ENCODE measurements around the gene FKBP4. TPM values are rescaled to one million over a fixed set of nuclear protein-coding genes. Genes with fewer than 3 reads are reported as not detected.

Gene FKBP4
- total and polyA plus RNA-seq, 2 of the 13 experiments (the other 11 are each of a cell fraction or from before 2014, with no cell fraction given): 25.7 to 66.1 TPM

DNA sequence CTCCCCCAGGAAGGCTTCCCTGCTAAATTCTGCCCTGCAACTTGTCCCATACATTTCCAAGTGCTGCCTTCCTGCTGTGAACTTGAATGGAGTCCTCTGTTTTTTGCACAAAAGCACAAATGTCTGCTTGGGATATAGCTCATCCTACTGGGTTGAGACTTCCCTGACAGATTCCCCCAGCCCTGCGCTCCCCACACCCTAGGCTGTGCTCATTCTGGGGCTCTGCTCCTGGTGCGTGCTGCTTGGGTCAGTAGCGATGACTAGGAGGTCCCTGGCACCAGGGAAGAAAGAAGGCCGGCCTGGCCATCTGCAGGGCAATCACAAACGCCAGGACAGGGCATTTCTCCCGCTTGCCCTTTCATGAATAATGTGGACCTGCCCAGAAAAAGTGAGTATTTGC is 29.2 kb upstream of the FKBP4 start:
- ChIA-PET CTCF (ENCODE audit: low intra/inter-chr PET ratio, low total read pairs) (no interaction called here), POLR2A (no interaction called here)
- FAIRE-seq: no peak
- no peak overlapping the region for H3K9ac ChIP-seq (ENCODE audit: insufficient read depth, low read depth, low read length)
- no peak overlapping the region for H2AFZ ChIP-seq (ENCODE audit: low read length)
- H3K4me2 ChIP-seq (ENCODE audit: low read depth, low read length): no peak overlapping the region
- DNase-seq (ENCODE audit: low spot score): no peak
- H3K27me3 ChIP-seq (ENCODE audit: control insufficient read depth in 1 of 2, insufficient read depth in 2 of 2, low read length in 2 of 2): peaks cover 3 to 17% of the 10 kb centered on the region in 2 experiments; a peak in 4 of 5 replicates
- no TSS peak for BruUV-seq (replicated peaks)
- WGBS (ENCODE audit: low lambda C conversion rate): 8% methylated on average over 6 of the region's 6 CpGs
- no peaks in the 10 kb centered on the region for H3K36me3 ChIP-seq (replicated peaks in 1 of 2; ENCODE audit: control insufficient read depth in 1 of 2, insufficient read depth in 2 of 2, low read length in 2 of 2)
- H3K27ac ChIP-seq (ENCODE audit: extremely low read length, insufficient read depth, low read length): no peak overlapping the region
- no peak overlapping the region for H3K4me3 ChIP-seq (replicated peaks in 1 of 3; ENCODE audit: insufficient read depth in 1 of 3, low read depth in 2 of 3, low read length in 3 of 3)
- H3K4me1 ChIP-seq (ENCODE audit: insufficient read depth, low read length): no peaks in the 10 kb centered on the region
- H3K9me3 ChIP-seq (ENCODE audit: low read length): no peaks in the 10 kb centered on the region
- in situ Hi-C loops (cut with HindIII; ENCODE audit: extremely low pct_ligation_motif_present, low pct_unique_long_range_greater_than_20kb) (no loop called here), intact Hi-C loops (cut with micrococcal nuclease; ENCODE audit: unreplicated experiment) (no loop called here)
- no peak for ATAC-seq
- no peak for TF ChIP-seq ZNF451 (CRISPR knock-in tag; IDR thresholded peaks at IDR 0.05)
- TF ChIP-seq ZFX (CRISPR knock-in tag; IDR thresholded peaks at IDR 0.05; ENCODE audit: low read depth): no peak
- no peak for TF ChIP-seq ATF7 (IDR thresholded peaks at IDR 0.05)
- TF ChIP-seq ATF7 (CRISPR knock-in tag; IDR thresholded peaks at IDR 0.05): no peak
- no peak for TF ChIP-seq MIER3 (CRISPR knock-in tag; IDR thresholded peaks at IDR 0.05; ENCODE audit: borderline replicate concordance)
- no peak for TF ChIP-seq ZFP36L2 (CRISPR knock-in tag; IDR thresholded peaks at IDR 0.05)
- TF ChIP-seq, protein P1, sequence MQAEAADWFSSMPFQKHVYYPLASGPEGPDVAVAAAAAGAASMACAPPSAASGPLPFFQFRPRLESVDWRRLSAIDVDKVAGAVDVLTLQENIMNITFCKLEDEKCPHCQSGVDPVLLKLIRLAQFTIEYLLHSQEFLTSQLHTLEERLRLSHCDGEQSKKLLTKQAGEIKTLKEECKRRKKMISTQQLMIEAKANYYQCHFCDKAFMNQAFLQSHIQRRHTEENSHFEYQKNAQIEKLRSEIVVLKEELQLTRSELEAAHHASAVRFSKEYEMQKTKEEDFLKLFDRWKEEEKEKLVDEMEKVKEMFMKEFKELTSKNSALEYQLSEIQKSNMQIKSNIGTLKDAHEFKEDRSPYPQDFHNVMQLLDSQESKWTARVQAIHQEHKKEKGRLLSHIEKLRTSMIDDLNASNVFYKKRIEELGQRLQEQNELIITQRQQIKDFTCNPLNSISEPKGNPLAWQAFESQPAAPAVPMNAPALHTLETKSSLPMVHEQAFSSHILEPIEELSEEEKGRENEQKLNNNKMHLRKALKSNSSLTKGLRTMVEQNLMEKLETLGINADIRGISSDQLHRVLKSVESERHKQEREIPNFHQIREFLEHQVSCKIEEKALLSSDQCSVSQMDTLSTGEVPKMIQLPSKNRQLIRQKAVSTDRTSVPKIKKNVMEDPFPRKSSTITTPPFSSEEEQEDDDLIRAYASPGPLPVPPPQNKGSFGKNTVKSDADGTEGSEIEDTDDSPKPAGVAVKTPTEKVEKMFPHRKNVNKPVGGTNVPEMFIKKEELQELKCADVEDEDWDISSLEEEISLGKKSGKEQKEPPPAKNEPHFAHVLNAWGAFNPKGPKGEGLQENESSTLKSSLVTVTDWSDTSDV (CRISPR knock-in tag; IDR thresholded peaks at IDR 0.05): no peak
- no peak for TF ChIP-seq REXO4 (CRISPR knock-in tag; IDR thresholded peaks at IDR 0.05; ENCODE audit: borderline replicate concordance)
- no peaks in the 10 kb centered on the region for H3K79me2 ChIP-seq (ENCODE audit: insufficient read depth, low read length)
- H4K20me1 ChIP-seq (ENCODE audit: insufficient read depth, low read length): no peaks in the 10 kb centered on the region

Data from HepG2 (cell line).